Subcutaneous abdominal adipose tissue (tissue), 5 donors: ENCODE data around the gene UGT1A10.

ENCODE experiments used
- H3K27ac ChIP-seq: one replicate; pipeline ENCODE4 v1.7.0; 2013; ENCODE audit warnings: low read depth, mild to moderate bottlenecking, inconsistent platforms, low read length, moderate library complexity
- H3K27me3 ChIP-seq, 5 donors: one replicate each; pipeline ENCODE4 v1.7.0; 2013; ENCODE audit warnings: low read length in 5 of 5, inconsistent platforms in 1 of 5; ENCODE audit not compliant: control insufficient read depth in 5 of 5, insufficient read depth in 4 of 5
- H3K36me3 ChIP-seq, 5 donors: one replicate each; pipeline ENCODE4 v1.7.0; 2013; ENCODE audit warnings: low read length in 5 of 5; ENCODE audit not compliant: control insufficient read depth in 5 of 5, insufficient read depth in 5 of 5
- H3K4me1 ChIP-seq, 5 donors: one replicate each; pipeline ENCODE4 v1.7.0; 2013; ENCODE audit warnings: low read length in 5 of 5, mild to moderate bottlenecking in 3 of 5, moderate library complexity in 1 of 5; ENCODE audit not compliant: control insufficient read depth in 5 of 5, insufficient read depth in 5 of 5
- H3K4me3 ChIP-seq, 5 donors: one replicate each; pipeline ENCODE4 v1.7.0; 2013; ENCODE audit warnings: low read length in 5 of 5, low read depth in 1 of 5
- H3K9ac ChIP-seq, 5 donors: one replicate each; pipeline ENCODE4 v1.7.0; 2013; ENCODE audit warnings: low read length in 5 of 5, mild to moderate bottlenecking in 4 of 5, moderate library complexity in 3 of 5
- H3K9me3 ChIP-seq, 5 donors: one replicate each; pipeline ENCODE4 v1.7.0; 2013; ENCODE audit warnings: low read length in 5 of 5; ENCODE audit not compliant: control insufficient read depth in 5 of 5
- donor health status: healthy.
- donor health status: healthy.
- donor health status: healthy.
- donor health status: healthy.
- donor health status: healthy.

The UGT1A10 gene

DNA sequence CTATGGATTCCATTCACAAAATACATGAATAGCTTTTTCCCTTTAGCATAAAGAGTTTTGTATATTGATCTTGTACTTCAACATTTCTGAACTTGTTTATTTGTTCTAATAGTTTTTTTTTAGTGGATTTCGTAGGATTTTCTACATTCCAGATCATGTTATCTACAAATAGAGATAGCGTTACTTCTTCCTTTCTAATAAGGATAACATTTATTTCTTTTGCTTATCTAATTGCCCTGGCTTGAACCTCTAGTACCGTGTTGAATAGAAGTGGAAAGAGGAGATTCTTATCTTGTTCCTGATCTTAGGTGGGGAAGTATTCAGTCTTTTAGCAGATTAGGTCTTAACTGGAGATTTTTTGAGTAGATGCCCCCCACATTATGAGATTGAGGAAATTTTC lies 66.0 kb downstream of the UGT1A10 start:
- H3K27ac ChIP-seq, result no peak overlapping the region
- no peaks in the 10 kb centered on the region for H3K9me3 ChIP-seq
- no peak overlapping the region for H3K9ac ChIP-seq
- H3K27me3 ChIP-seq, result no peaks in the 10 kb centered on the region
- H3K4me3 ChIP-seq, result no peak overlapping the region
- H3K36me3 ChIP-seq, result no peaks in the 10 kb centered on the region
- no peaks in the 10 kb centered on the region for H3K4me1 ChIP-seq

- Histone ChIP-seq H3K4me3 (no peak overlapping the region), H3K9ac (no peak overlapping the region), H3K27me3 (no peaks in the 10 kb centered on the region), H3K36me3 (no peaks in the 10 kb centered on the region), H3K27ac (no peak overlapping the region), H3K9me3 (no peaks in the 10 kb centered on the region), H3K4me1 (no peaks in the 10 kb centered on the region)
Measured at GRCh38 chr2:233705911-233706506, 69.8 kb downstream of the UGT1A10 start.

DNA sequence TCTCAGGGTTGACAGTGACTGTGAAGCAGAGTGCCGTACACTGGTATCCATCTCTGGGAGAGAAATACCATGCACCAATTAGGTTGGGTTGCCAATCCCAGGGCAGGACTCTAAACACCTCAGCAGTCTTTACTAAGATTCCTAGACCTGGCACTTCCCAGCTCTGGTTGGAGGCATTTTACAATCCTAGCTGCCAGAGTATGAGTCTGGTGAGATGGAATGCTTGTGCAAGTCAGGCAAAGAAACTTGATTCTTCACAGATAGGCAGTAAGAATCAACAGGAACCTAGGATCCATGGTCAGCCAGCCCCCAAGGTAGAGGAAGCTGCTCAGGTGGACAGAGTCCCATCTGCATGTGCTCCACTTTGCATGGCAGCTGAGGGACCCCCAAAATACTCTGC lies 70.5 kb downstream of the UGT1A10 start:
- no peak overlapping the region for H3K9ac ChIP-seq
- H3K27me3 ChIP-seq, result no peaks in the 10 kb centered on the region
- no peak overlapping the region for H3K4me3 ChIP-seq
- H3K9me3 ChIP-seq, result no peaks in the 10 kb centered on the region
- no peak overlapping the region for H3K27ac ChIP-seq
- H3K4me1 ChIP-seq, result no peaks in the 10 kb centered on the region
- H3K36me3 ChIP-seq, result no peaks in the 10 kb centered on the region

GRCh38 chr2:233707940-233708644 lies 71.8 kb downstream of the UGT1A10 start:
- no peaks in the 10 kb centered on the region for H3K36me3 ChIP-seq
- no peaks in the 10 kb centered on the region for H3K9me3 ChIP-seq
- no peak overlapping the region for H3K27ac ChIP-seq
- H3K4me1 ChIP-seq, result no peaks in the 10 kb centered on the region
- no peaks in the 10 kb centered on the region for H3K27me3 ChIP-seq
- no peak overlapping the region for H3K4me3 ChIP-seq
- H3K9ac ChIP-seq, result no peak overlapping the region

DNA sequence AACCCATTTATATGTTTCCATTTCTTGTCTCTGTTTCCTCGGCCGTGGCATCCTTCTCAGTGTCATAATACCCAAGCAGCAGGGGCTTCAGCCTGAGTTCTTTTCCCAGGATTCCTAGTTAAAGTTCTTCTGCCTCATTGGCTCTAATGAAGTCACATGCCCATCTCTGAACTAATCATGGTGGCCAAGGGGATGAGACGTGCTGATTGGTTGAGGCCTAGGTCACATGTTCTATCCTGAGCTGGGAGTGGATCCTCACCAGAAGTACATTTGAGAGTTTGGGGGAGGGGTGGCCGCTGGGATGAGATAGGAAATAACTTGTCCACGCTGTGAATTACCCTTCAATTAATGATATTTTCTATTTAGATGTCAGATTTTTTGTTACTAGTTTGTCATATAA lies 72.7 kb downstream of the UGT1A10 start:
- Histone ChIP-seq H3K4me1 (no peaks in the 10 kb centered on the region), H3K36me3 (no peaks in the 10 kb centered on the region), H3K9ac (no peak overlapping the region), H3K27me3 (peaks cover 0 to 3% (median 0%) of the 10 kb centered on the region in 5 donors), H3K9me3 (no peaks in the 10 kb centered on the region), H3K4me3 (no peak overlapping the region), H3K27ac (no peak overlapping the region)

DNA sequence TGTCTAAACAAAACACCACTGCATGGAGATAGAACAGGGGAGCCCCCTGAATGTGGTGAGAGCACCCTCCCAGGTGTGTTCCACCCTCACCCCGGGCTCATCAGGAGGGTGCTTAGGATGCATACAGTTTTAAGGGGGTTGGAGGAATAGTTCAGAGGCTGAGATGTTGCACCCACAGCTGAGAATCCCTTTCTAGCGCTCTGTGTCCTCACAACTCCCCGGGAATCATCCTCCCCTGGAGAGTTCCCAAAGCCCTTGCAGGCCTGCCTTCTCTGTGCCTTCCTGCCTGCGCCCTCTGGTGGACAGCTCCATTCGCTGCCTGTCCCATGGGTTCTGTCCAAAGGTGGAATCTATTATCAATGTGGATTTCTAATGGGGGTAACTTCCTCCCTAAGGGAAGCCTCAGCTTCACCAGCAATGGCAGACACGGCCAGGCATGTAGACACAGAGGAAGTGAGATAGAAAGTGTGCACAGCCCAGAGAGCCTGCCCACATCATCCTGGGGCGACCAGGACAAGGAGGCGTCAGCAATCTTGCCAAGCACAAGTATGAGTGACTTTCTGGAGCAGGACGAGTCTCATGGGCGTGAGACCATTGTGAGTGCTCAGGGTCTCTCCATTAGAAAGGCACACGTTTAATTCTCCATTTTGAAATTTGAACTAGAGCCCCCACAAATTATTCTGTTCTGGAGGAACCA lies 75.2 kb downstream of the UGT1A10 start:
- Histone ChIP-seq H3K27me3 (peaks cover 0 to 3% (median 0%) of the 10 kb centered on the region in 5 donors), H3K4me3 (no peak overlapping the region), H3K4me1 (no peaks in the 10 kb centered on the region), H3K9me3 (no peaks in the 10 kb centered on the region), H3K9ac (no peak overlapping the region), H3K36me3 (no peaks in the 10 kb centered on the region), H3K27ac (no peak overlapping the region)

DNA sequence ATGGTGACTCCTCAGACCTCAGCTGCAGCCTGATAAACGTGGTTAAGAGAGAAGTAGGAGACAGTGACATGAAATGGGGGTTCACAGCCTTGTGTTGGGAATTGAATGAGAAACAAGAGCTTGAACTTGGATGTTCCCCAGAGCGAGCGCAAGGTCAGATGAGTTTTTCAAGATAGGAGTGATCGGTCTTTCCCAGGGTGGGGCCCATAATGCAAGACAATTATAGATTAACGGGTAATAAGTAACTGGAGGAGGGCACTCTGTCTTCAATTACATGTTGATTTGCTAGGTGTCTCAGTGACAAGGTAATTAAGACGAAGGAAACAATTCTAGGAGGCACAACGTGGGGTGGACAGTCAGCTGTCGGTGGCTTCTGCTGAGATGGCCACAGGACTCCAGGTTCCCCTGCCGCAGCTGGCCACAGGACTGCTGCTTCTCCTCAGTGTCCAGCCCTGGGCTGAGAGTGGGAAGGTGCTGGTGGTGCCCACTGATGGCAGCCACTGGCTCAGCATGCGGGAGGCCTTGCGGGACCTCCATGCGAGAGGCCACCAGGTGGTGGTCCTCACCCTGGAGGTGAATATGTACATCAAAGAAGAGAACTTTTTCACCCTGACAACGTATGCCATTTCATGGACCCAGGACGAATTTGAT lies 76.5 kb downstream of the UGT1A10 start, which contains the start of gene UGT1A5:
Gene UGT1A5 (plus strand): TSS at position 297 of the 651 bp plus-strand sequence. CDS start 85 bp downstream, at position 382.
- Histone ChIP-seq H3K9me3 (no peaks in the 10 kb centered on the region), H3K27ac (no peak within 1 kb of the TSS), H3K4me3 (no peak within 1 kb of the TSS)

GRCh38 chr2:233713262-233713615 lies 77.0 kb downstream of the UGT1A10 start:
- no peak overlapping the region for H3K27ac ChIP-seq
- no peaks in the 10 kb centered on the region for H3K4me1 ChIP-seq
- no peaks in the 10 kb centered on the region for H3K9me3 ChIP-seq
- no peak overlapping the region for H3K9ac ChIP-seq
- peaks cover 0 to 4% (median 2%) of the 10 kb centered on the region in 5 donors for H3K27me3 ChIP-seq
- no peaks in the 10 kb centered on the region for H3K36me3 ChIP-seq
- H3K4me3 ChIP-seq, result no peak overlapping the region

More for the DNA sequence above, 76.5 kb downstream of the UGT1A10 start, which contains the start of gene UGT1A5:
- no peaks in the 10 kb centered on the region for H3K36me3 ChIP-seq
- no peaks in the 10 kb centered on the region for H3K4me1 ChIP-seq
- peaks cover 0 to 4% (median 2%) of the 10 kb centered on the region in 5 donors for H3K27me3 ChIP-seq
- H3K9ac ChIP-seq, result no peak within 1 kb of the TSS

DNA sequence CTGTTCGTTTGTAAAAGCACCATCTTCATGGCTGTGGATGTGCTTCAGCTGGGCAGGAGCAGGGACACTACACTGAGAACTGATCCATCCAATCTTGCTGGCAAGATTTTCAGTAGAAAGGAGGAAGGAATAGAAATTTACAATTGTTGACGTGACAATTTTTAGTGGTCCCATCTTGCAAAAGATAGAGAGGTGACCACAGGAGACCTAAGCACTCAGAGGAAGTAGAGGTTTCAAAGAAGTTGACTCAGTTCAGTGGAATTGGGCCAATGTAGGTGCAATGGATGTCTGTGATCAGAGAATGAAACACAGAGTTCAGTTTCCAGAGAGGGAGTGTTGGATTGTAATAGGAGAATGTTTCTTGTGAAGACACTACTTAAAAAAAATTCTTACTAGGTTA lies 77.9 kb downstream of the UGT1A10 start:
- Histone ChIP-seq H3K9me3 (no peaks in the 10 kb centered on the region), H3K4me3 (no peak overlapping the region), H3K4me1 (no peaks in the 10 kb centered on the region), H3K36me3 (no peaks in the 10 kb centered on the region), H3K9ac (no peak overlapping the region), H3K27ac (no peak overlapping the region), H3K27me3 (peaks cover 0 to 4% (median 2%) of the 10 kb centered on the region in 5 donors)

GRCh38 chr2:233718552-233718951 lies 82.3 kb downstream of the UGT1A10 start, which contains the start of gene UGT1A4:
TSS of gene UGT1A4 (plus strand) at chr2:233718736. CDS start at chr2:233718821, 85 bp downstream.
- H3K27me3 ChIP-seq, result peaks cover 0 to 4% (median 0%) of the 10 kb centered on the region in 5 donors
- no peaks in the 10 kb centered on the region for H3K9me3 ChIP-seq
- no peaks in the 10 kb centered on the region for H3K4me1 ChIP-seq
- no peak within 1 kb of the TSS for H3K9ac ChIP-seq
- H3K4me3 ChIP-seq, result no peak within 1 kb of the TSS
- H3K27ac ChIP-seq, result no peak within 1 kb of the TSS
- H3K36me3 ChIP-seq, result no peaks in the 10 kb centered on the region
